Dermis microvascular lymphatic vessel endothelial cell (primary cell): Measurements from ENCODE around the gene ZNF516. TPM values are rescaled to one million over a fixed set of nuclear protein-coding genes. Genes with fewer than 3 reads are reported as not detected.
"Not testable (repeated sequence)": the region's sequence is repeated elsewhere in the genome, so short reads cannot be mapped to it uniquely, and the experiment has no call there.

Experiments used
- DNase-seq, 2 donors: peaks; one replicate each; pipeline versions ENCODE4 v3.0.0 to v3.0.0-alpha.2; 2010; ENCODE audit warnings: low read depth in 2 of 2
- total RNA-seq: library from RNA; depleted of rRNA; stranded (reverse); fragments of >200 nt; gene quantifications from 2 replicates; pipeline ENCODE4 v1.2.1, GENCODE V29; 2014

ZNF516 gene
- total RNA-seq: 8.2 and 14.5 TPM in 2 replicates

GRCh38 chr18:76495006-76495370, at the start of gene ZNF516:
ZNF516 (minus strand) TSS chr18:76495242; CDS start chr18:76443054, 52,188 bp downstream.
- DNase-seq: peak in 1 of 2 donors; percentile 29

GRCh38 chr18:76538846-76539245, 43.8 kb upstream of the ZNF516 start:
- DNase-seq: no peak

GRCh38 chr18:76537621-76538020, 42.6 kb upstream of the ZNF516 start:
- DNase-seq: no peak

GRCh38 chr18:76536593-76536992, 41.6 kb upstream of the ZNF516 start:
- not testable (repeated sequence) for DNase-seq

- DNase-seq: no peak
Measured at GRCh38 chr18:76532875-76533274, 37.8 kb upstream of the ZNF516 start.

- no peak for DNase-seq
Measured at GRCh38 chr18:76530846-76531245, 35.8 kb upstream of the ZNF516 start.

- no peak for DNase-seq
Measured at GRCh38 chr18:76530391-76530790, 35.3 kb upstream of the ZNF516 start.

GRCh38 chr18:76529433-76529811, 34.4 kb upstream of the ZNF516 start:
- no peak for DNase-seq

GRCh38 chr18:76528477-76529432, 33.7 kb upstream of the ZNF516 start:
- no peak for DNase-seq

- DNase-seq: no peak
Measured at GRCh38 chr18:76525911-76526310, 30.9 kb upstream of the ZNF516 start.

GRCh38 chr18:76524900-76525698, 30.1 kb upstream of the ZNF516 start:
- DNase-seq: peak; percentile 32 to 37

GRCh38 chr18:76524477-76524876, 29.4 kb upstream of the ZNF516 start:
- DNase-seq: no peak

GRCh38 chr18:76522551-76522950, 27.5 kb upstream of the ZNF516 start:
- DNase-seq: no peak

GRCh38 chr18:76522122-76522503, 27.1 kb upstream of the ZNF516 start:
- no peak for DNase-seq

GRCh38 chr18:76521417-76522121, 26.5 kb upstream of the ZNF516 start:
- no peak for DNase-seq

- no peak for DNase-seq
Measured at GRCh38 chr18:76518860-76519538, 24.0 kb upstream of the ZNF516 start.

- DNase-seq: no peak
Measured at GRCh38 chr18:76518123-76518859, 23.2 kb upstream of the ZNF516 start.

- no peak for DNase-seq
Measured at GRCh38 chr18:76515576-76515975, 20.5 kb upstream of the ZNF516 start.

- no peak for DNase-seq
Measured at GRCh38 chr18:76514573-76514972, 19.5 kb upstream of the ZNF516 start.

GRCh38 chr18:76507830-76508385, 12.9 kb upstream of the ZNF516 start:
- DNase-seq: no peak
